Left lobe of liver (tissue), 2 donors: ENCODE measurements around the gene C6orf15. TPM values are rescaled to one million over a fixed set of nuclear protein-coding genes. Genes with fewer than 3 reads are reported as not detected.
A peak's percentile ranks its signal among the peaks of the same experiment; 100 is the strongest.

Experiments
- ATAC-seq: fragments of 200-7000 bp; cut with Tn5 transposase; one replicate; pipeline ENCODE4 v1.9.1; 2020; ENCODE audit warnings: mild to moderate bottlenecking, moderate library complexity
- DNase-seq: peaks from one replicate; pipeline ENCODE4 v3.0.0-alpha.2; 2020; ENCODE audit warnings: low spot score
- total RNA-seq: library from RNA; stranded (reverse); gene quantifications from one replicate; pipeline ENCODE4 v1.2.1, GENCODE V29; 2021
- donor health status: DM: no; HTN: no; CAD: no; lungs with moderate emphysema.
- donor health status: DM: no; HTN: yes; CAD: no.

The C6orf15 gene
- total RNA-seq, result not detected

DNA sequence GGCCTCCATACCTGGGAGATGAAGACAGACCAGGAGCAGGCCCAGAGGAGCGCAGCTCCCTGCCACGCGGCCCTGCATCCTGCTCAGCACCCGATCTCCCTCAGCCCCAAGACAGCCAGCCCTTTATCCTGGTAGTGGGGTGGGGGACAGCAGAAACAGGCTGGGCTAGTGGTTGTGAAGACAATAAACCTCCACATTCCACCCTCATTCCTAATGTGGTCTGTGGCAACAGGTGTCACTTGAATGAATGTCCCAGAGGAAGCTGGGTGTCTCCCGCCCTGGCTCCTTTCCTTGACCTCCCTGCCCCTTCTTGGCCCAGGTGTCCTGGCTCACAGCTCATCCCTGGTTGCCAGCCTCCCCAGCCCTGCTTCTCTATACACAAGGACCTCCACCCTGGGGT is at the start of gene C6orf15:
Gene C6orf15, minus strand, starts transcription at position 98 of the 400 bp plus-strand sequence. Its CDS starts 20 bp downstream, at position 78.
- DNase-seq (no peak), ATAC-seq (no peak)

DNA sequence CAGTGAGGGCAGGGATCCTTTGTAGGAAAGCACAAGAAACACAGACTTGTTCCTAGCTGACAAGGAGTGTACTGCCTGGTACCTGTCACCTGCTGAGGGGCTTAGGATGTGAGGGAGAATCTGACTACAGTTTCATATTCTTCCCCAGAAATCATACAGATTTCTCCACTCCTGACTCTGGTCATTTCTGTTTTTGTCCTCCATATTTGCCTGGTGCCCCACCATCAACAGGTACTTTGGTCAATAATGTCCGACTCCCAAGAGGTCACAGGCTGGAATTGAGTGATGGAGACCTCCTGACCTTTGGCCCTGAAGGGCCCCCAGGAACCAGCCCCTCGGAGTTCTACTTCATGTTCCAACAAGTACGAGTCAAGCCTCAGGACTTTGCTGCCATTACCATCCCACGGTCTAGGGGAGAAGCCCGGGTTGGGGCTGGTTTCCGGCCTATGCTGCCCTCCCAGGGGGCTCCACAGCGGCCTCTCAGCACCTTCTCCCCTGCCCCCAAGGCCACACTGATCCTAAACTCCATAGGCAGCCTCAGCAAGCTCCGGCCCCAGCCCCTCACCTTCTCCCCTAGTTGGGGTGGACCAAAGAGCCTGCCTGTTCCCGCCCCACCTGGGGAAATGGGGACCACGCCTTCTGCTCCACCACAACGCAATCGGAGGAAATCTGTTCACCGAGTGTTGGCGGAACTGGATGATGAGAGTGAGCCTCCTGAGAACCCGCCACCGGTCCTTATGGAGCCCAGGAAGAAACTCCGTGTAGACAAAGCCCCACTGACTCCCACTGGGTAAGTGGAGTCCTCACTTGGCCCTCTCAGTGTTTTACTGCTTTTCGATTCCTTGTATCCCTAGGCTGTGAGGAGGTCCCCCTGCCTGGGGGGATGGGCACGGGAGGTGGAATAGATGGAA is 49.1 kb upstream of the C6orf15 start:
- DNase-seq, result no peak
- no peak for ATAC-seq

- DNase-seq (no peak), ATAC-seq (no peak)
Observed at GRCh38 chr6:31158863-31159855, 46.8 kb upstream of the C6orf15 start.

- ATAC-seq (peak; percentile 95), DNase-seq (peak; percentile 99)
Observed at GRCh38 chr6:31158140-31158862, 45.9 kb upstream of the C6orf15 start, which contains the start of gene TCF19. TCF19 (plus strand) TSS chr6:31158589; CDS start chr6:31159470, 881 bp downstream.

DNA sequence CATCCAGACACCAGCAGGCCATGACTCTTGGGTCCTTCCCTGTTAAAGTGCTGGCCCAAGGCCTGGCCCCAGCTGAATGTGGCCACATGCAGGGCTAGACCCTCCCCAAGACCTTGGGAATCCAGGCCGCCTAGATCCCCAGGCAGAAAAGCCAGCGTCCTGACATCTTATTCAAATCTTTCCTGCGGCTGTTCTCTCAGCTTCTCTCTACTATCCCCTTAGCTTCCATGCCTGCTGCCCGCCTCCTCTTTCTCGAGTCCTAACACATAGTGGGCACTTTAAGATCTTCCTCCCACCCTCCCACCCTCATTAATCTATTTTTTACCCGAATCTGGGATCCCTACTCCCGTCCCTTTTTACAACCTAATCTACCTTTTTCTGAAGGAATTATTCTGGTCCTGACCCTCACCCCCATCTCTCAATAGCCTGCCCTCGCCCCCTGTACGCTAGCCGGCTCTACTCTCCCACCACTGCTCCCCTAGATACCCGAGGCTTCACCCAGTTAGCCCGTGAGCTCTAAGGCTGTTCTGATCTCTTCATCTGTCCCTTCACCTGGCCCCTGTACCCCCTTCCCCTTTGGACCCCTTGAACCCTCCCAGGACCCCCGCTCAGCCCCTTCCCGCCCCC is 45.3 kb upstream of the C6orf15 start, which contains the start of gene CCHCR1:
Gene CCHCR1, minus strand, starts transcription at position 290 of the 627 bp plus-strand sequence. Its CDS starts 202 bp downstream, at position 88.
- DNase-seq (no peak), ATAC-seq (peak; percentile 38)

DNA sequence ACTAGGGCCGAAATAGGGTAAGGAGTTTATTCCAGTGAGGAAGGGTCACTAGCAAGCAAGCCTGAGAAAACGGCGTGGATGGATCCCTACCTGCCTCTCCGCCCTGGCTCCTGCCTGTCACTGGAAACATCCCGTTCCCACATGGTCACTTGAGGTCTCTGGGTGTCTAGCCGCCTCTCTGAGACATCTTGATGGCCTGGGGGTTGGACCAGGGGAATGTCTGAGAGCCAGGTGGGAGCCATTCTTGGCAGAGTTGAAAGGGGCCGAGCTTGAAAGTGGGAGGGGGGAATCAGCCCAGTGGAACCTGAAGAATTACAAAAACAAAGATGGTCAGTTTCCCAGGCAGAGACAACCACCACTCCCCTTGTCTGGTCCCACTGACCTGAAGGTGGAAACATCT is 44.3 kb upstream of the C6orf15 start:
- no peak for ATAC-seq
- DNase-seq, result no peak

GRCh38 chr6:31154436-31154835 is 42.1 kb upstream of the C6orf15 start:
- ATAC-seq (no peak), DNase-seq (no peak)

- DNase-seq (no peak), ATAC-seq (no peak)
Observed at GRCh38 chr6:31152781-31153180, 40.4 kb upstream of the C6orf15 start.

DNA sequence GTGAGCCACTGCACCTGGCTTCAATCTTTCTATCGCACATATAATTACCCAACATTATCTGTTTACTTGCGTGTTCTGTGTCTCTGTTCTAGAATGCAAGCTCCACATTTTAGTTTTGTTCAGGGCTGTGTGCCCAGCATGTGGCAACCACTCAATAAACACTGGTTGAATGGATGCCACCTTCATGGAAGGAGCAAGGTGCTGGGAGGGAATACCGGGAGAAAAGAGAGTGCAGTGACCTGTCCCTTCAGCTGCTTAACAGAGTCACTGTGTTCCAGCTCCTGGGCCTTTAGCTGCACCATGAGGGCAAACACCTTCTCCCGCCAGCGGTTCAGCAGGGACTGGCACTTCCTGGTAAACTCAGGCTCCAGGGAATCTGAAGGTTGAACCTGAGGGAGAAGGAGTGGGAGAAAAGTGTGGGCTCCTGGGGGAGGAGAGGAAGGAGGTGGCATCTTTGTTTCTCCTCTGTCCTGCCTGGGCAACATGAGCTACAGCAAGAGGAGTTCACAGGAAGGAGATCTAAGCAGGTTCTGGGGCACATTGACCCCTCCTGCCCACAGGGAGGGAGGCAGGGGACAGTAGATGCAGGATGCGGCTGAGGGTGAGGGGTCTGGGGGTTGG is 37.6 kb upstream of the C6orf15 start:
- peak; percentile 75 for DNase-seq
- ATAC-seq, result peak; percentile 91

DNA sequence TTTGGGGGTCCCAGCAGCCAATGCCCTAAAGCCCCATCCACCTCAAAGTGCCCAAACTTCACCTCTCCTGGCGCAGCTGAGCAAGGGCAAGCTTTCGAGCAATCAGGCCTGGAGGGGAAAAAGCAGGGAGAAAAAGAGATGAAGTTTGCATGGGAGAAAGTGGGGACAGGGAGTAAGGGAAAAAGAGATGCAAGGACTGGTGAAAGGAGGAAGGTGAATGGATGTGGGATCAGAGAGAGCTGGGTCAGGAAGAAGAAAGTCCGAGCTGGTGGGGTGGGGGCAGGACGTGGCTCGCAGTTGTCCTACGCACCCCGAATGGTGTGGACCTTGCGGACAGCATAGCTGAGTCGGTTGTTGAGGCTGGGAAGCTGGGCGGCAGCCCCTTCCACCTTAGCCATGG is 33.0 kb upstream of the C6orf15 start:
- DNase-seq, result no peak
- no peak for ATAC-seq

- ATAC-seq, result no peak
- no peak for DNase-seq
Observed at GRCh38 chr6:31144970-31145340, 32.6 kb upstream of the C6orf15 start.

GRCh38 chr6:31144296-31144969 is 32.1 kb upstream of the C6orf15 start:
- ATAC-seq (no peak), DNase-seq (no peak)

DNA sequence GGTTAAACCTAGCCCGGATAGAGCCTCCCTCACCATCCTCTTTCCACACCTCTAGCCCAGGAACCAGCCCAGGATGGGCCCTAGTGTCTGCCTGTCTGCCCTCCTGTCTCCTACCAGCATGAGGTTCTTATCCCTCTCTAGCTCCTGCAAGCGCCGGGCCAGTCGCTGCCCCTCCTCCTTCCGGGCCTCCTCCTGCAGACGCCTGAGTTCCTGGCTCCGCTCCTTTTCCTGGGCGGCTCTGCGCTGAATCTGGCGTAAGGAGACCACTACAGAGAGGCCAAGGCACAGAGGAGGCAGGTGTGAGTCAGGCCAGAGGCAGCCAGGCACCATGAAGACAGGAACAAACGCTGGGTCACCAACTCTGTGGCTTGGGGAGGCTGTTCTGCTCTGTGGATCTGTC is 30.8 kb upstream of the C6orf15 start:
- ATAC-seq, result peak; percentile 36
- DNase-seq, result no peak

DNA sequence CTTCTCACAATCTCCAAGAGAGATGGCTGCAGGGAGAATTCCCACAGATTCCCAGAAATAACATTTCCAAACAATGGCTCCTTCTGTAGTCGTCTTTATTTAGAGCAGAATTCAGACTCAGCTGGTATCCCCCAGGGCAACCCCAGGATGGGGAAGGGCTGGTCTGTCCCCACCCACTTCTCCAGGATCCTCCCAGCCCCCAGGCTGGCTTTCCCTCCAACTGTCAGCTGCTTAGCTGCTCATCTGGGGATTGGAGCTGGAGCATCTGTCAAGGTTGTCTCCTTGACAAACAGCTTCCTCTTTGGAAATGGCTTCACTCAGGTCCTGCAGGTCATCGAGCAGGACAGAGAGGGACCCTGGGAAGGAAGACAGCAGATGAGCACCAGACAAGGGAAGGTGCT is 30.0 kb upstream of the C6orf15 start:
- ATAC-seq, result no peak
- no peak for DNase-seq

- ATAC-seq (no peak), DNase-seq (no peak)
Observed at GRCh38 chr6:31140643-31141042, 28.3 kb upstream of the C6orf15 start.

DNA sequence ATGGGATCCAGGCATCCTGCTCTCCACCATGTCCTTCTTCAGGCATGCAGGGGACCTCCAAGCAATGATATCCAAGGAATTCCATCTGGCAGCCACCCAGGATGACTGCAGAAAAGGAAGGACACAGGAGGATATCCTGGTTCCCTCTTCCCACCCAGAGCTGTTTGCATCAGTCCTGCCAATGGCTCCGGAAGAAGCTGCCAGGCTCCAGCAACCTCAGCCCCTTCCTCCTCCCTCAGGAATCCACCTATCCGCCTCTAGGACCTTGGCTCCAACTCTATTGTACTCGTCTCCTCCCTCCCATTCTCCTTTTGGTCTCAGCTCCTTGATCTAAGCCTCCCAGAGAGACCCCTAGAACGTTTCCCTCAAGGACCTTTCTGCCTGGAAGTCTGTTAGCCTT is 27.2 kb upstream of the C6orf15 start:
- DNase-seq (no peak), ATAC-seq (no peak)

DNA sequence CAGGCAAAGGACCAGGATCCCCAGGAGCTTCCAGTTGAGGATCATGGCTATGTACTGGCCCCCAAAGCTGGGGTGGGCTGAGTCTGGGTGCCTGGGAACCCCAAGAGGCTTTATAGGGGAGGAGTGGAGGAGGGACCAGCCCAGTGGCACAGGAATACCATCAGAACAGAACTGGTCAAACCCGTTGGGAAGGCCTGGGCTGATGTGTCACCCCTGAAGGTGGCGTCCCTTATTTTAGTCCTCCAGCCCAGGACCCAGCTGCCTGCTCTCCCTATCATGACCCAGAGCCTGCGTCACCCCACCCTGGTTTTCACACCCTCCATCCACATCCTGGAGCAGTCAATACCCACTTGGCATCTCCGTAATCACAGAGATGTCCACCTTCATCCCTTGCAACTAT is 26.6 kb upstream of the C6orf15 start, which contains the start of gene PSORS1C2:
Gene PSORS1C2, minus strand, starts transcription at position 85 of the 400 bp plus-strand sequence. Its CDS starts 40 bp downstream, at position 45.
- DNase-seq (no peak), ATAC-seq (no peak)

DNA sequence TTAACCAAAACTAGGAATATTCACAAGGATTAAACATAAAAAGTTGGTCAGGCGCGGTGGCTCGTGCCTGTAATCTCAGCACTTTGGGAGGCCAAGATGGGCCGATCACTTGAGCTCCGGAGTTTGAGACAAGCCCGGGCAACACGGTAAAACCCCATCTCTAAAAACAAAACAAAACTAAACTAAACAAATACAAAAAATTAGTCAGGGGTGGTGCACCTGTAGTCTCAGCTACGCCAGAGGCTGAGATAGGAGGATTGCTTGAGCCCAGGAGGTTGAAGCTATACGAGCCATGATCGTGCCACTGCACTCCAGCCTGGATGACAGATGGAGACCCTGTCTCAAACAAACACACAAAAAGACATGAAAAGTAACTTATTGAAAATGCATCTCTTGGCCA is 23.3 kb upstream of the C6orf15 start:
- ATAC-seq (no peak), DNase-seq (no peak)

- no peak for DNase-seq
- ATAC-seq, result no peak
Observed at GRCh38 chr6:31132806-31133205, 20.4 kb upstream of the C6orf15 start.
